Neural crest cell (in vitro differentiated cells): Measurements from ENCODE around the gene CRX. TPM values are rescaled to one million over a fixed set of nuclear protein-coding genes. Genes with fewer than 3 reads are reported as not detected.
"Not testable (repeated sequence)": the region's sequence is repeated elsewhere in the genome, so short reads cannot be mapped to it uniquely, and the experiment has no call there.

Experiments used
- DNase-seq: peaks from one replicate; pipeline ENCODE4 v3.0.0; 2021; ENCODE audit warnings: low read depth, mixed read lengths, low spot score
- H3K27ac Mint-ChIP-seq: one replicate; pipeline ENCODE4 v1.8.0; 2021; ENCODE audit warnings: mild to moderate bottlenecking, mixed read lengths; ENCODE audit not compliant: unreplicated experiment
- H3K27me3 Mint-ChIP-seq: 2 replicates; pipeline ENCODE4 v1.8.0; 2021; ENCODE audit warnings: low read depth, mild to moderate bottlenecking, mixed read lengths
- H3K36me3 Mint-ChIP-seq: 2 replicates; pipeline ENCODE4 v1.8.0; 2021; ENCODE audit warnings: low read depth, mild to moderate bottlenecking, mixed read lengths
- H3K4me1 Mint-ChIP-seq: 2 replicates; pipeline ENCODE4 v1.8.0; 2021; ENCODE audit warnings: mixed read lengths
- H3K4me3 Mint-ChIP-seq: one replicate; pipeline ENCODE4 v1.8.0; 2021; ENCODE audit warnings: mild to moderate bottlenecking, mixed read lengths
- H3K9me3 Mint-ChIP-seq: 2 replicates; pipeline ENCODE4 v1.8.0; 2021; ENCODE audit warnings: mixed read lengths
- CTCF ChIP-seq: fragments of 200-600 bp; sonication (generic); conservative IDR thresholded peaks from 2 replicates; pipeline ENCODE4 v1.5.0; 2021; ENCODE audit warnings: antibody characterized with exemption, mild to moderate bottlenecking
- long read RNA-seq: library from polyadenylated mRNA; unstranded; transcript quantifications from one replicate; pipeline ENCODE4 v2.0.0, GENCODE V29; 2020
- total RNA-seq: library from RNA; stranded (reverse); gene quantifications from 2 replicates; pipeline ENCODE4 v1.2.1, GENCODE V29; 2021

Gene CRX
- total RNA-seq = not detected in 2 replicates
- long read RNA-seq = 0 reads

DNA sequence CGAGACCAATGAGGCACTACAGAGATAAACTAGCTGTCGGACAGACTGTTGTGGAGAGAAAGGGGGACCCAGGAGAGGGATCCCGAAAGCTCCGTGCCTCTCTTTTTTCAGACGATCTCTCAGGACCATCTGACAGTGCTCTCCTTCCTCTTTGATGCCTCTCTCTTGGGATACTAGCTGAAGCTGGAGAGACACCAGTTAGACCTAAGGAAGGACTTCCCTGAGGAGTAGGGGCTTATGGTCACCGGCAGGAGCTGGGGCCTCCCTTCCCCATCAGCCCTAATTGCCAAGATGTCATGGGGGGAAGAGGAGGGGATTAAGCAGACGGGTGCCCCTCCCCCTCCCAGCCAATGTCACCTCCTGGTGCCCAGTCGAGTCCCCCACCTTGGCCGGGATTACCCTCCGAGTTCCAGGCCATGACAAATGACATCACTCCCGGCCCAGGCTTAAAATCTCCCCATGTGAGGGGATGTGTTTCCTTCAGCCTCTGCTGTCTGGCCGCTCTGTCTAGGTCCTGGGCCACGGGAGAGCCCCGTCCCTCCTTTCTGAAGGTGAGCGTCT, at the start of gene CRX:
TSS of gene CRX (plus strand) at position 478 of the 561 bp plus-strand sequence. CDS start 12,507 bp downstream, outside the sequence.
- Mint-ChIP-seq H3K4me1 (peaks cover 17% of the 10 kb centered on the region), H3K27me3 (peaks cover 22% of the 10 kb centered on the region), H3K27ac (peak within 1 kb of the TSS; percentile 16), H3K9me3 (no peaks in the 10 kb centered on the region), H3K4me3 (no peak within 1 kb of the TSS), H3K36me3 (no peaks in the 10 kb centered on the region)
- TF ChIP-seq CTCF = no peak
- no peak for DNase-seq

DNA sequence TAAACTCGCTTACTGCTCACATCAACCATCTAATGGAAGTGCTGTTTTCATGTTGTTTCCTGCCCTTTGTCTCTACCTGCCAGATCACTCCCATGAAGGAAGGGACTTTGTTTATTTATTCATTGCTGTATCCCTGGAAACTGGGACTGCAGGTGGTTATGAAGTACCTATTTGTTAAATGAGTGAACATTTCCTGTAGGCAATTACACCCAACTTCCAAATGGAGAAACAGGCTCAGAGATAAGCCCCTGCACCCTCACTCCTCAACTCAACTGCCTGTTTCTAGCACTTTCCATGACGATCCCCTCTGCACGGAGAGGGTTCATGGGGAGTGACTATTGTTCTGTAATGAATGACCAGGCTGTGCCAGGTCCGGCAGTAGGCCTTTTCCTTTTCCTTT, 45.2 kb upstream of the CRX start:
- H3K4me3 Mint-ChIP-seq = peak overlapping the region; percentile 49
- no peak for DNase-seq
- H3K27ac Mint-ChIP-seq = no peak overlapping the region
- TF ChIP-seq CTCF = no peak
- H3K9me3 Mint-ChIP-seq = no peaks in the 10 kb centered on the region
- H3K27me3 Mint-ChIP-seq = no peaks in the 10 kb centered on the region
- H3K36me3 Mint-ChIP-seq = peaks cover 5% of the 10 kb centered on the region
- H3K4me1 Mint-ChIP-seq = peaks cover 37% of the 10 kb centered on the region

GRCh38 chr19:47777245-47778048, 44.3 kb upstream of the CRX start:
- Mint-ChIP-seq H3K4me3 (peak overlapping the region; percentile 92), H3K27ac (peak overlapping the region; percentile 98), H3K4me1 (peaks cover 37% of the 10 kb centered on the region)
- not testable (repeated sequence) for DNase-seq, H3K27me3 Mint-ChIP-seq, H3K9me3 Mint-ChIP-seq, H3K36me3 Mint-ChIP-seq

DNA sequence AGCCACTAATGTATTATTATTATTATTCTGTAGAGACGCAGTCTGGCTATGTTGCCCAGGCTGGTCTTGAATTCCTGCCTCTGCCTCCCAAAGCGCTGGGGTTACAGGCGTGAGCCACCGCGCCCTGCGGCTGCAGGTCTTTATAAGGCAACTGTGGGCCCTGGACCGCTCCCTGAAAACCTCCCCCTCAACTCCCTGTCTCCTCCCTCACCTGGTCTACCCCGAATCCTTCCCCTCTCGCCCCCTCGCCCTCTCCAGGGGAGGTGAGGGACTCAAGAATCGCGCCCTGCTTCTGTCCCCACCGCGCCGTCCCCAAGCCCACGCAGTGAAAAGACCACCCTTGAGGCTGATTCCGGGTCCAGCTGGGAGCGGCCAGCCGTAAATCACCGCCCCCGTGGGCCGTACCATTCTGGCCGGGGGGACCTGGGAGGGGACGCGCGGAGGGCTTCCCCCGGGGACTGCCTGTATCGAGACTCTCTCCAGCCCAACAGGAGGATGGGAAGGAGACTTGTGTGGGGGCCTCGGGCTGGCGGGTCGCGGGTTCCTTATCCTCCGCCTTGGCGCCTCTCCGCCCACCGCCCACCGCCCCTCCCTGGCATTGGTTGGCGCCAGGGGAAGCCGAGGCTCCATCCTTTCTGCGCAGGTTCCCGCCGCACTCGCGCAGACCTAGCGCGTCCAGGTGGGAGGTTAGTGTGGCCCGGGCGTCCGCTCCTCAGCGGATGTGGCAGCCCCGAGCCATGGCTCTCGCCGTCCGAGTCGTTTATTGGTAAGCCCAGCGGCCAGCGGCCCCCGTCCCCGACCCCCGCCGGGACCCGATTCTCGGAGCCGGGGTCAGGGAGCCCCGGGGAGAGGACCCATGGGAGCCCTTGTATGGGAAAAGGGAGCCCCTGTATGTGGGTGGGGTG, 43.4 kb upstream of the CRX start, which contains the start of gene SELENOW:
TSS of gene SELENOW (plus strand) at position 655 of the 905 bp plus-strand sequence. CDS start at position 738, 83 bp downstream.
- Mint-ChIP-seq H3K9me3 (no peaks in the 10 kb centered on the region), H3K4me1 (peaks cover 29% of the 10 kb centered on the region), H3K4me3 (peak within 1 kb of the TSS; percentile 92), H3K27ac (peak within 1 kb of the TSS; percentile 98), H3K36me3 (peaks cover 8% of the 10 kb centered on the region), H3K27me3 (no peaks in the 10 kb centered on the region)
- peak; percentile 82 for DNase-seq
- no peak for TF ChIP-seq CTCF

GRCh38 chr19:47778954-47779351, 42.8 kb upstream of the CRX start:
- Mint-ChIP-seq H3K27me3 (no peaks in the 10 kb centered on the region), H3K4me3 (peak overlapping the region; percentile 92), H3K4me1 (peaks cover 25% of the 10 kb centered on the region), H3K9me3 (no peaks in the 10 kb centered on the region), H3K36me3 (peaks cover 8% of the 10 kb centered on the region), H3K27ac (peak overlapping the region; percentile 21)
- TF ChIP-seq CTCF = no peak
- DNase-seq = no peak
